Measurements from ENCODE around the gene FNBP1.

FNBP1 gene

GRCh38 chr9:129906298-129906697, 136.7 kb downstream of the FNBP1 start:
- Histone ChIP-seq H2BK12ac (ENCODE audit: low read length) (no peak overlapping the region), H2BK15ac (ENCODE audit: low read length) (no peak overlapping the region), H3K4ac (ENCODE audit: low read length) (no peak overlapping the region), H4K8ac (ENCODE audit: low read depth, low read length) (no peak overlapping the region), H3K79me1 (ENCODE audit: low read depth, low read length) (no peaks in the 10 kb centered on the region), H2BK120ac (ENCODE audit: low read depth, low read length) (no peak overlapping the region), H3K9ac (ENCODE audit: low read depth, low read length, poor library complexity) (no peak overlapping the region), H2AFZ (ENCODE audit: low read length) (no peak overlapping the region), H3K23ac (ENCODE audit: low read depth, low read length, poor library complexity) (no peak overlapping the region), H2BK5ac (ENCODE audit: low read length) (no peak overlapping the region), H3K4me1 (ENCODE audit: control insufficient read depth in 2 of 2, insufficient read depth in 1 of 2, low read depth in 1 of 2, low read length in 2 of 2) (no peaks in the 10 kb centered on the region), H3K9me3 (replicated peaks in 1 of 2; ENCODE audit: control insufficient read depth in 2 of 2, insufficient read depth in 1 of 2, low read depth in 1 of 2, low read length in 2 of 2) (no peaks in the 10 kb centered on the region), H3K27me3 (ENCODE audit: control insufficient read depth in 3 of 3, insufficient read depth in 3 of 3, low read depth in 1 of 3, low read length in 3 of 3) (no peaks in the 10 kb centered on the region), H4K91ac (ENCODE audit: low read depth, low read length, poor library complexity) (no peak overlapping the region), H2AK5ac (ENCODE audit: low read depth, low read length) (no peak overlapping the region), H3K14ac (ENCODE audit: low read length) (no peak overlapping the region), H3K36me3 (replicated peaks in 1 of 2; ENCODE audit: control insufficient read depth in 2 of 2, insufficient read depth in 2 of 2, low read length in 2 of 2) (peaks cover 6 to 63% of the 10 kb centered on the region in 2 donors), H3K4me3 (ENCODE audit: low read length in 2 of 2) (no peak overlapping the region), H3K18ac (ENCODE audit: low read length) (no peak overlapping the region), H3K27ac (replicated peaks; ENCODE audit: low read length) (no peak overlapping the region), H3K4me2 (ENCODE audit: insufficient read depth, low read length, poor library complexity, severe bottlenecking) (no peak overlapping the region)
- WGBS, 2 donors (ENCODE audit: extremely low coverage in 2 of 2, insufficient read length in 2 of 2, insufficient replicate concordance in 1 of 2), result no CpG with 5 or more reads among the region's 4 CpGs
- no peak for DNase-seq (ENCODE audit: low spot score)

- H3K4ac ChIP-seq (ENCODE audit: low read length), result no peak overlapping the region
- H3K27me3 ChIP-seq (ENCODE audit: control insufficient read depth in 3 of 3, insufficient read depth in 3 of 3, low read depth in 1 of 3, low read length in 3 of 3), result no peaks in the 10 kb centered on the region
- WGBS, 2 donors (ENCODE audit: extremely low coverage in 2 of 2, insufficient read length in 2 of 2, insufficient replicate concordance in 1 of 2), result no CpG with 5 or more reads among the region's 4 CpGs
- H3K4me1 ChIP-seq (ENCODE audit: control insufficient read depth in 2 of 2, insufficient read depth in 1 of 2, low read depth in 1 of 2, low read length in 2 of 2), result no peaks in the 10 kb centered on the region
- no peak overlapping the region for H3K23ac ChIP-seq (ENCODE audit: low read depth, low read length, poor library complexity)
- no peak overlapping the region for H2BK12ac ChIP-seq (ENCODE audit: low read length)
- no peak overlapping the region for H3K18ac ChIP-seq (ENCODE audit: low read length)
- H3K9me3 ChIP-seq (replicated peaks in 1 of 2; ENCODE audit: control insufficient read depth in 2 of 2, insufficient read depth in 1 of 2, low read depth in 1 of 2, low read length in 2 of 2), result no peaks in the 10 kb centered on the region
- H3K79me1 ChIP-seq (ENCODE audit: low read depth, low read length), result no peaks in the 10 kb centered on the region
- no peak overlapping the region for H3K4me2 ChIP-seq (ENCODE audit: insufficient read depth, low read length, poor library complexity, severe bottlenecking)
- no peak overlapping the region for H2AK5ac ChIP-seq (ENCODE audit: low read depth, low read length)
- no peak overlapping the region for H4K91ac ChIP-seq (ENCODE audit: low read depth, low read length, poor library complexity)
- H2BK5ac ChIP-seq (ENCODE audit: low read length), result no peak overlapping the region
- H3K4me3 ChIP-seq (ENCODE audit: low read length in 2 of 2), result no peak overlapping the region
- no peak overlapping the region for H3K27ac ChIP-seq (replicated peaks; ENCODE audit: low read length)
- H3K36me3 ChIP-seq (replicated peaks in 1 of 2; ENCODE audit: control insufficient read depth in 2 of 2, insufficient read depth in 2 of 2, low read length in 2 of 2), result peaks cover 17 to 74% of the 10 kb centered on the region in 2 donors
- no peak overlapping the region for H3K9ac ChIP-seq (ENCODE audit: low read depth, low read length, poor library complexity)
- H2AFZ ChIP-seq (ENCODE audit: low read length), result no peak overlapping the region
- no peak overlapping the region for H3K14ac ChIP-seq (ENCODE audit: low read length)
- H2BK15ac ChIP-seq (ENCODE audit: low read length), result no peak overlapping the region
- H4K8ac ChIP-seq (ENCODE audit: low read depth, low read length), result no peak overlapping the region
- no peak for DNase-seq (ENCODE audit: low spot score)
- no peak overlapping the region for H2BK120ac ChIP-seq (ENCODE audit: low read depth, low read length)
Observed at GRCh38 chr9:129904734-129905133, 138.3 kb downstream of the FNBP1 start.

GRCh38 chr9:129902740-129903134, 140.3 kb downstream of the FNBP1 start:
- H3K27ac ChIP-seq (replicated peaks; ENCODE audit: low read length), result no peak overlapping the region
- no peaks in the 10 kb centered on the region for H3K9me3 ChIP-seq (replicated peaks in 1 of 2; ENCODE audit: control insufficient read depth in 2 of 2, insufficient read depth in 1 of 2, low read depth in 1 of 2, low read length in 2 of 2)
- H2BK120ac ChIP-seq (ENCODE audit: low read depth, low read length), result no peak overlapping the region
- no peaks in the 10 kb centered on the region for H3K79me1 ChIP-seq (ENCODE audit: low read depth, low read length)
- H3K4me2 ChIP-seq (ENCODE audit: insufficient read depth, low read length, poor library complexity, severe bottlenecking), result no peak overlapping the region
- no peak overlapping the region for H2AFZ ChIP-seq (ENCODE audit: low read length)
- no peak overlapping the region for H2BK5ac ChIP-seq (ENCODE audit: low read length)
- H4K91ac ChIP-seq (ENCODE audit: low read depth, low read length, poor library complexity), result no peak overlapping the region
- no peak overlapping the region for H3K14ac ChIP-seq (ENCODE audit: low read length)
- H3K4me3 ChIP-seq (ENCODE audit: low read length in 2 of 2), result no peak overlapping the region
- no peak overlapping the region for H3K9ac ChIP-seq (ENCODE audit: low read depth, low read length, poor library complexity)
- no peak overlapping the region for H2BK15ac ChIP-seq (ENCODE audit: low read length)
- H2AK5ac ChIP-seq (ENCODE audit: low read depth, low read length), result no peak overlapping the region
- H3K4ac ChIP-seq (ENCODE audit: low read length), result no peak overlapping the region
- H3K4me1 ChIP-seq (ENCODE audit: control insufficient read depth in 2 of 2, insufficient read depth in 1 of 2, low read depth in 1 of 2, low read length in 2 of 2), result no peaks in the 10 kb centered on the region
- DNase-seq (ENCODE audit: low spot score), result no peak
- no peak overlapping the region for H4K8ac ChIP-seq (ENCODE audit: low read depth, low read length)
- WGBS, 2 donors (ENCODE audit: extremely low coverage in 2 of 2, insufficient read length in 2 of 2, insufficient replicate concordance in 1 of 2), result no CpG with 5 or more reads among the region's 8 CpGs
- H3K36me3 ChIP-seq (replicated peaks in 1 of 2; ENCODE audit: control insufficient read depth in 2 of 2, insufficient read depth in 2 of 2, low read length in 2 of 2), result peaks cover 22 to 81% of the 10 kb centered on the region in 2 donors
- H3K18ac ChIP-seq (ENCODE audit: low read length), result no peak overlapping the region
- no peak overlapping the region for H3K23ac ChIP-seq (ENCODE audit: low read depth, low read length, poor library complexity)
- H2BK12ac ChIP-seq (ENCODE audit: low read length), result no peak overlapping the region
- H3K27me3 ChIP-seq (ENCODE audit: control insufficient read depth in 3 of 3, insufficient read depth in 3 of 3, low read depth in 1 of 3, low read length in 3 of 3), result no peaks in the 10 kb centered on the region

- no peak overlapping the region for H3K4ac ChIP-seq (ENCODE audit: low read length)
- H3K27ac ChIP-seq (replicated peaks; ENCODE audit: low read length), result no peak overlapping the region
- H3K4me2 ChIP-seq (ENCODE audit: insufficient read depth, low read length, poor library complexity, severe bottlenecking), result no peak overlapping the region
- no peak overlapping the region for H4K91ac ChIP-seq (ENCODE audit: low read depth, low read length, poor library complexity)
- no peak overlapping the region for H3K9ac ChIP-seq (ENCODE audit: low read depth, low read length, poor library complexity)
- no peak overlapping the region for H2AFZ ChIP-seq (ENCODE audit: low read length)
- no peak overlapping the region for H3K23ac ChIP-seq (ENCODE audit: low read depth, low read length, poor library complexity)
- H3K27me3 ChIP-seq (ENCODE audit: control insufficient read depth in 3 of 3, insufficient read depth in 3 of 3, low read depth in 1 of 3, low read length in 3 of 3), result no peaks in the 10 kb centered on the region
- no peak overlapping the region for H2BK5ac ChIP-seq (ENCODE audit: low read length)
- H4K8ac ChIP-seq (ENCODE audit: low read depth, low read length), result no peak overlapping the region
- H3K79me1 ChIP-seq (ENCODE audit: low read depth, low read length), result no peaks in the 10 kb centered on the region
- no peak overlapping the region for H3K4me3 ChIP-seq (ENCODE audit: low read length in 2 of 2)
- no peak for DNase-seq (ENCODE audit: low spot score)
- H2BK12ac ChIP-seq (ENCODE audit: low read length), result no peak overlapping the region
- H2BK120ac ChIP-seq (ENCODE audit: low read depth, low read length), result no peak overlapping the region
- H3K4me1 ChIP-seq (ENCODE audit: control insufficient read depth in 2 of 2, insufficient read depth in 1 of 2, low read depth in 1 of 2, low read length in 2 of 2), result no peaks in the 10 kb centered on the region
- peaks cover 22 to 77% of the 10 kb centered on the region in 2 donors for H3K36me3 ChIP-seq (replicated peaks in 1 of 2; ENCODE audit: control insufficient read depth in 2 of 2, insufficient read depth in 2 of 2, low read length in 2 of 2)
- WGBS, 2 donors (ENCODE audit: extremely low coverage in 2 of 2, insufficient read length in 2 of 2, insufficient replicate concordance in 1 of 2), result no CpG with 5 or more reads among the region's 9 CpGs
- no peak overlapping the region for H2BK15ac ChIP-seq (ENCODE audit: low read length)
- no peaks in the 10 kb centered on the region for H3K9me3 ChIP-seq (replicated peaks in 1 of 2; ENCODE audit: control insufficient read depth in 2 of 2, insufficient read depth in 1 of 2, low read depth in 1 of 2, low read length in 2 of 2)
- no peak overlapping the region for H3K18ac ChIP-seq (ENCODE audit: low read length)
- H2AK5ac ChIP-seq (ENCODE audit: low read depth, low read length), result no peak overlapping the region
- no peak overlapping the region for H3K14ac ChIP-seq (ENCODE audit: low read length)
Observed at GRCh38 chr9:129901993-129902739, 140.8 kb downstream of the FNBP1 start.
